ENCODE measurements around the gene GFOD1.

GFOD1 gene

GRCh38 chr6:13383328-13384163 is 103.9 kb downstream of the GFOD1 start:
- H3K4me1 ChIP-seq (ENCODE audit: control insufficient read depth, insufficient read depth, low read length), result peaks cover 7% of the 10 kb centered on the region
- H3K9me3 ChIP-seq (ENCODE audit: control insufficient read depth, insufficient read depth, low read length), result no peaks in the 10 kb centered on the region
- no peaks in the 10 kb centered on the region for H3K27me3 ChIP-seq (ENCODE audit: control insufficient read depth, insufficient read depth, low read length)
- no peak overlapping the region for H3K9ac ChIP-seq (ENCODE audit: low read depth, low read length)
- no peak overlapping the region for H3K4me3 ChIP-seq (ENCODE audit: low read depth, low read length)
- no peaks in the 10 kb centered on the region for H3K36me3 ChIP-seq (ENCODE audit: control insufficient read depth, insufficient read depth, low read length)

DNA sequence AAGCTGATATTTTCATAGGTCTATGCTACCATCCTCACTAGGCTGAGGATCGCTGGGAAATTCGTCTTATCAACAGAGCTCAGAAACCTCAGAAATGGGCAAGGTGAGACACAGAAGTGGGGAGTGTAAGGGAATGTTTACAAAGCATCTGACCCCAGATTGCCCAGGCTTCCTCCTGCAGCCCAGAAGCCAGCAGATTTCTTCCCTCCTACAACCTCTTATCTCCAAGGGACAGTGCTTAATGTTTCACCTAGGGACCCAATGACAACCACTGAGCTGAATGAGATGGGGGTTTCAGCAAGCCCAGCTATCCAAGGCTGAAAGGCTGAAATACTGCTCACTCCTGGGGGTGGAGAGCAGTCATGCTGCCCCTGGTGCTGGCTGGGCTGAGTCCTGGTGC is 106.6 kb downstream of the GFOD1 start:
- H3K36me3 ChIP-seq (ENCODE audit: control insufficient read depth, insufficient read depth, low read length), result no peaks in the 10 kb centered on the region
- H3K9ac ChIP-seq (ENCODE audit: low read depth, low read length), result no peak overlapping the region
- no peaks in the 10 kb centered on the region for H3K27me3 ChIP-seq (ENCODE audit: control insufficient read depth, insufficient read depth, low read length)
- no peaks in the 10 kb centered on the region for H3K9me3 ChIP-seq (ENCODE audit: control insufficient read depth, insufficient read depth, low read length)
- H3K4me1 ChIP-seq (ENCODE audit: control insufficient read depth, insufficient read depth, low read length), result peaks cover 7% of the 10 kb centered on the region
- H3K4me3 ChIP-seq (ENCODE audit: low read depth, low read length), result no peak overlapping the region

GRCh38 chr6:13378669-13379590 is 108.5 kb downstream of the GFOD1 start:
- Histone ChIP-seq H3K9me3 (ENCODE audit: control insufficient read depth, insufficient read depth, low read length) (no peaks in the 10 kb centered on the region), H3K27me3 (ENCODE audit: control insufficient read depth, insufficient read depth, low read length) (no peaks in the 10 kb centered on the region), H3K4me1 (ENCODE audit: control insufficient read depth, insufficient read depth, low read length) (peaks cover 7% of the 10 kb centered on the region), H3K9ac (ENCODE audit: low read depth, low read length) (no peak overlapping the region), H3K36me3 (ENCODE audit: control insufficient read depth, insufficient read depth, low read length) (no peaks in the 10 kb centered on the region), H3K4me3 (ENCODE audit: low read depth, low read length) (no peak overlapping the region)

DNA sequence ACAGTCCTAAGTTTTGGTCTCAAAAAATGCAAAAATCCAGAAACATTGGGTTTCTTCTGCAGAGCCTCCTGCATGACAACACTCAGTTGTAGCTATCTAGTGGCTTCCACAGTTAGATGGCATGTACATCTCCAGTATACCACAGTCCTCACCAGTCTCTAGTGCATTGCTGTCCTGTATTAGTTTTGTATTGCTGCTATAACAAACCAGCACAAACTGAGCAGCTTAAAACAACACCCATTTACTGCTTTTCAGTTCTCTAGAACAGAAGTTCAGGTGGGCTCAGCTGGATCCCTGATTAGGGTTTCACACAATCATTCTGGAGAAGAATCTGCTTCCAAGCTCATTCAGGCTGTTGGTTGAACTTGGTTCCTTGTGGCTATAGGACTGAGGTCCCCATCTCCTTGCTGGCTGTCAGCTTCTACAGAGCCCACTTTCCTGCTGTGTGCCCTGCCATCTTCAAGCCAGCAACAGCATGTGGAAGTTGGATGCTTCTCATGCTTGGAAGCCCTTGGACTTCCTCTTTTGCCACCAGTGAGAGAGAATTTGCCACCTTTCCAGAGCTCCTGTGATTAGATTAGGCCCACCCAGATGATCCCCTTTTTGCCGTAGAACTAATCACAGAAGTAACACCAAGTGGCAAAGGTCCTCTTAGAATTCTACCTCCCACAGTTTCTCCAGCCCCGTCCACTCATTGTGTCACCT is 110.2 kb downstream of the GFOD1 start:
- no peaks in the 10 kb centered on the region for H3K27me3 ChIP-seq (ENCODE audit: control insufficient read depth, insufficient read depth, low read length)
- peaks cover 7% of the 10 kb centered on the region for H3K4me1 ChIP-seq (ENCODE audit: control insufficient read depth, insufficient read depth, low read length)
- H3K36me3 ChIP-seq (ENCODE audit: control insufficient read depth, insufficient read depth, low read length), result no peaks in the 10 kb centered on the region
- H3K4me3 ChIP-seq (ENCODE audit: low read depth, low read length), result no peak overlapping the region
- H3K9ac ChIP-seq (ENCODE audit: low read depth, low read length), result no peak overlapping the region
- no peaks in the 10 kb centered on the region for H3K9me3 ChIP-seq (ENCODE audit: control insufficient read depth, insufficient read depth, low read length)

DNA sequence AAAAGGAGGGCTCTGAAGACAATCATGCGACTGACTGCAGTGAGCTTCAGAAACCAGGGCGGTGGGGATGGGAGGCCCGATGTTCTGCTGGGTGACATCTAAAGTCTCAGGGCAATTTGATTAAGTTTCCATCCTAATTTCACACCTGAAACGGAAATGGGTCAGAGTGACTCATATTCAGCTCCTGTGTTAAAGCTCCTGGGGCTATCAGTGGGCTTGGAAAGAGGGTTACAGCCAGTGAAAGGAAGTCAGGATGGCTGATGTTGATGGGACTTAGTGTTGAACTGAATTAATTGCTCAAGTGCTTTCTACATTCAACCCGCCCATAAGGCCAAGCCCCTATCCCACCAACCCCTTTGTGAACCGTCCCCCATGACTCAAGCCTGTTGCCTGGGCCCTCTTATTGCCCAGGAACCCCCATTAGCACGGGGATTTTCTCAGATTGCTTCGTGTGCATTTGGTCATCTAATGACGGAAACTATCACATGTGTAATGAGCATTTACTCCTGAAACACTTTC is 112.0 kb downstream of the GFOD1 start:
- no peak overlapping the region for H3K9ac ChIP-seq (ENCODE audit: low read depth, low read length)
- no peak overlapping the region for H3K4me3 ChIP-seq (ENCODE audit: low read depth, low read length)

GRCh38 chr6:13373919-13374318 is 113.5 kb downstream of the GFOD1 start:
- Histone ChIP-seq H3K4me1 (ENCODE audit: control insufficient read depth, insufficient read depth, low read length) (no peaks in the 10 kb centered on the region), H3K4me3 (ENCODE audit: low read depth, low read length) (no peak overlapping the region), H3K27me3 (ENCODE audit: control insufficient read depth, insufficient read depth, low read length) (no peaks in the 10 kb centered on the region), H3K9ac (ENCODE audit: low read depth, low read length) (no peak overlapping the region), H3K9me3 (ENCODE audit: control insufficient read depth, insufficient read depth, low read length) (no peaks in the 10 kb centered on the region), H3K36me3 (ENCODE audit: control insufficient read depth, insufficient read depth, low read length) (no peaks in the 10 kb centered on the region)

More for the DNA sequence above, 112.0 kb downstream of the GFOD1 start:
- Histone ChIP-seq H3K4me1 (ENCODE audit: control insufficient read depth, insufficient read depth, low read length) (no peaks in the 10 kb centered on the region), H3K27me3 (ENCODE audit: control insufficient read depth, insufficient read depth, low read length) (no peaks in the 10 kb centered on the region), H3K36me3 (ENCODE audit: control insufficient read depth, insufficient read depth, low read length) (no peaks in the 10 kb centered on the region), H3K9me3 (ENCODE audit: control insufficient read depth, insufficient read depth, low read length) (no peaks in the 10 kb centered on the region)

DNA sequence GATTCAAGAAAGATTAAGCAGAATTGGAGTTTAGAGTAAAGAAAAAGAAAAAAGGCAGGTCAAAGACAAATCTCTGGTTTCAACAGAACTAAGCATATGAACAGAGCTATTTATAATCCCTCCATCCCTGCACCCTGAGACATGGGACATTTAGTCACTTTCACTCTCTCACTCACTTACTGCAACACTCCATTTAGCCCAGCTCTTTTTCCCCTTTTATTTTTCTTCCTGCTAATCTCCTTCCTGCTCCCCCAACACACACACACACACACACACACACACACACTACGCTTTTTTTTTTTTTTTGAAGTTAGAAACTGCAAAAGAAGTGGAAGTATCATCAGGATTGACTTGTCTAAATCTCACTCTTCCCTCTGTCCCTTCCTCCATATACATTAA is 113.9 kb downstream of the GFOD1 start:
- no peaks in the 10 kb centered on the region for H3K4me1 ChIP-seq (ENCODE audit: control insufficient read depth, insufficient read depth, low read length)
- H3K4me3 ChIP-seq (ENCODE audit: low read depth, low read length), result no peak overlapping the region
- H3K36me3 ChIP-seq (ENCODE audit: control insufficient read depth, insufficient read depth, low read length), result no peaks in the 10 kb centered on the region
- H3K9me3 ChIP-seq (ENCODE audit: control insufficient read depth, insufficient read depth, low read length), result no peaks in the 10 kb centered on the region
- H3K9ac ChIP-seq (ENCODE audit: low read depth, low read length), result no peak overlapping the region
- no peaks in the 10 kb centered on the region for H3K27me3 ChIP-seq (ENCODE audit: control insufficient read depth, insufficient read depth, low read length)

DNA sequence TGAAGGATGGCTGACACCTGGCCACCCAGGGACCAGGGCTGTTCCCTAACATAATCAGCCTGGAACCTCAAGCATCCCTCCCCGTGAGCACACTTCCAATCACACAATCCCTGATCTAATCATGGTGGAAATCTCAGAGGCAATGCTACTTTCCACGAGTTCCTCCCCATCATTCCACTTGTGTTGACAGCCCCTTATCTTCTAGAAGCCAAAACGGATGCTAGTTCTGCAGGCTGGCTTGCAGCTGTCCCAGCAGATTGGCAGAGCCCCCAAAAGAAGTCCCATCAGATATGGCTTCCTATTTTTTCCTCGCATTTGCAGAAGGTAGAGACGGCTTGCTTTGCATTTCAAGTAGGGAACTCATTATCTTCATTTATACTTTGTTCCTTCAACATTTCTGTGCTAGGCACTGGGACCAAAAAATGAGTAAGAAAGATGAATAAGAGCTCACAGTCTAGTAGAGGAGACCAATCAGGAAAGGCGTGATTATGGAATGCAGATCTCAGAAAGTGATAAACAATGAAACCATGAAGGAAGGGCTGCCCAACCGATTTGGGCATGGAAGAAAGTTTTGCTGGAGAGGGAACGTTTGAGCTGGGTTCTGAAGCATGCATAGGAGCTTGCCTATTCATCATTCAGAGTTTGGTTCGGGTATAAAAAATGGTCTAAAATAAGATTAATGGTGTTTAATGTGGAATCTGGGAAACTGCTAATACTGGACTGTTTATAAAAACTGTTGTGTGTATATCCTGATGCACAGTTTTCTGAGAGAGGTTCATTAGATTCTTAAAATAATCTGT is 114.5 kb downstream of the GFOD1 start:
- H3K36me3 ChIP-seq (ENCODE audit: control insufficient read depth, insufficient read depth, low read length), result no peaks in the 10 kb centered on the region
- H3K9me3 ChIP-seq (ENCODE audit: control insufficient read depth, insufficient read depth, low read length), result no peaks in the 10 kb centered on the region
- no peak overlapping the region for H3K9ac ChIP-seq (ENCODE audit: low read depth, low read length)
- no peak overlapping the region for H3K4me3 ChIP-seq (ENCODE audit: low read depth, low read length)
- no peaks in the 10 kb centered on the region for H3K4me1 ChIP-seq (ENCODE audit: control insufficient read depth, insufficient read depth, low read length)
- no peaks in the 10 kb centered on the region for H3K27me3 ChIP-seq (ENCODE audit: control insufficient read depth, insufficient read depth, low read length)

DNA sequence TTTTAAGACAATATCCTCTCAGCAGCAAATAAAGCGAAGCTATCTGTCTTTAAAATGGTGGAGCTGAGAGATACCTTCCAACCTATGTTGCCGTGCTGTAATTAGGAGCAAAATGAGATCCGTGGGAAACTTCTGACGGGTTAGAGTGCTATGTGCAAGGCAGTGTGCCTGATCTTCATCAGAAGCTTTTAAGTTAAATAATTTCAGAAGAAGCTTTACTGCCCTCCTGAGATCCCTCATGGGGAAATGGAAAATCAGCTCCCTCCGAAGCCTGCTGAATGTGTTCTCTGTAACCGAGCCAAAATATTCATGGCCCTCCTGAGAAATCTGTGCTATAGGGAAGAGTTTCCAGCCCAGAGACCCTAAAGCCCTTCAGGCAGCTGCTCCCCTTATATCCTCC is 115.3 kb downstream of the GFOD1 start:
- H3K4me1 ChIP-seq (ENCODE audit: control insufficient read depth, insufficient read depth, low read length), result no peaks in the 10 kb centered on the region
- no peak overlapping the region for H3K4me3 ChIP-seq (ENCODE audit: low read depth, low read length)
- no peaks in the 10 kb centered on the region for H3K36me3 ChIP-seq (ENCODE audit: control insufficient read depth, insufficient read depth, low read length)
- H3K9ac ChIP-seq (ENCODE audit: low read depth, low read length), result no peak overlapping the region
- no peaks in the 10 kb centered on the region for H3K9me3 ChIP-seq (ENCODE audit: control insufficient read depth, insufficient read depth, low read length)
- no peaks in the 10 kb centered on the region for H3K27me3 ChIP-seq (ENCODE audit: control insufficient read depth, insufficient read depth, low read length)

- no peak overlapping the region for H3K9ac ChIP-seq (ENCODE audit: low read depth, low read length)
- no peaks in the 10 kb centered on the region for H3K9me3 ChIP-seq (ENCODE audit: control insufficient read depth, insufficient read depth, low read length)
- H3K4me1 ChIP-seq (ENCODE audit: control insufficient read depth, insufficient read depth, low read length), result no peaks in the 10 kb centered on the region
Observed at GRCh38 chr6:13371421-13372072, 115.9 kb downstream of the GFOD1 start.

More at GRCh38 chr6:13371421-13372072, 115.9 kb downstream of the GFOD1 start:
- Histone ChIP-seq H3K4me3 (ENCODE audit: low read depth, low read length) (no peak overlapping the region), H3K36me3 (ENCODE audit: control insufficient read depth, insufficient read depth, low read length) (no peaks in the 10 kb centered on the region), H3K27me3 (ENCODE audit: control insufficient read depth, insufficient read depth, low read length) (no peaks in the 10 kb centered on the region)

Measured in iPS-15b (cell line).